ENCODE data around the gene MT1G.
"Not testable (repeated sequence)": the region's sequence is repeated elsewhere in the genome, so short reads cannot be mapped to it uniquely, and the experiment has no call there.

The MT1G gene

DNA sequence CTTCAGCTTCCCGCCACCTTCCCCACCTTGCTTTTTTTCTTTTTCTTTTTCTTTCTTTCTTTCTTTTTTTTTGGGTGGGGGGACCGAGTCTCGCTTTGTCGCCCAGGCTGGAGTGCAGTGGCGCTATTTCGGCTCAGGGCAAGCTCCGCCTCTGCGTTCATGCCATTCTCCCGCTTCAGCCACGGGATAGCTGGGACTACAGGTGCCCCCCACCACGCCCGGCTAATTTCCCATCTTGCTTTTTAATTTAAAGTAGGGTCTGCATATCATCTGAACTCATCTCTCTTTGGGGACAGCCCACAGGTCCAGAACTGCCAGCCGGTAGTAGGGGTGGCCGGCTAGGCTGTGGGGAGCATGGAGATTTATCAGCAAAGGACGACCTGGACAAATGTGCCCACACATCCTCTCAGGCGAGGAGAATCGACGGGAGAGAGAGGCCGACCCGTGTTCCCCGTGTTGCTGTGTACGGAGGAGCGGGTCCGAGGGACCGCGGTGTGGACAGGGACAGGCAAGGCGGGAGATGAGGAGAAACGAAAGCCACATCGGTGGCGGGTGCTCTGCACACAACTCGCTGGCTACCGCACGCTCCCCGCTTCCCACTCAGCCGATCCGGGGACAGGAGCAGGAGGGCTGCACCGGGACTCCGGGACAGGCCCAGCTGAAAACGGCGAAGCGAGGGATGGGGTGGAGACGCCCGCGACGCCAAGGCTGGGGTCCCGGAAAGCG is 33.0 kb downstream of the MT1G start:
- DNase-seq = no peak

DNA sequence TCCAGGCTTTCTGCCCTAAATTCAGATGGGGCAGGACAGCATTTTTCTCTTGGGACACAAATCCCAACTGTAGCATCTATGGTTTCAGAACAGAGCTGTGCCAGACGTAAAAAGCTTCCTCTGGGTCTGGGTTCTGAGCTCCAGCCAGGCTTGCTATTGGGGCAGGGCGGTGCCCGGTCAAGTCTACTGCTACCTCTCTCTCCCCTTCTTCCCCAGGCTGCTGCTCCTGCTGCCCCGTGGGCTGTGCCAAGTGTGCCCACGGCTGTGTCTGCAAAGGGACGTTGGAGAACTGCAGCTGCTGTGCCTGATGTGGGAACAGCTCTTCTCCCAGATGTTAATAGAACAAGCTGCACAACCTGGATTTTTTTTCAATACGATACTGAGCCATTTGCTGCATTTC is 34.3 kb downstream of the MT1G start:
- DNase-seq = no peak

DNA sequence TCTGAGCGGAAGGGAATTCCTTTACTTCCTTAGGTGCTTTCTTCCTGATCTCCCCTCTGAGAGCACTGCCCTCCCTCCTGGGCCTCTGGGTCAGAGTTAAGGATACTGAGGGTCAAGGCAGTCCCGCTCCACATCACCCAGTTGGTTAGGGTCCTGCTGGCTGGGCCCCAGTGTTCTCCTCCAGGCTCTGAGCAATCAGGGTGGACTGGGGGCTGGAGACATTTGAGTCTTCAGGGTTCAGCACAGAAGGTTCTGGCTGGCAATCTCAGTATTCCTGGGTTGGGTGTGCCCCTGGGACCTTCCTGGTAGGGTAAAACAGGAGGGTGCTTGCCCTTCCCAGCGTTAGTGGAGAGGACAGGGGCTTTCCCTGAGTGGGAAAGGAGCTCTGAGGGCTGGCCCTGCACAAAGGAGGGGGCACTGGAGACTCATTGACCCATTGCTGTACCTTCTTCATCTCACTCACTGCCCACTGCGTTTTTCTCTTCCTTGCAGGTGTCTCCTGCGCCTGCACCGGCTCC is 35.0 kb downstream of the MT1G start:
- DNase-seq = no peak

DNA sequence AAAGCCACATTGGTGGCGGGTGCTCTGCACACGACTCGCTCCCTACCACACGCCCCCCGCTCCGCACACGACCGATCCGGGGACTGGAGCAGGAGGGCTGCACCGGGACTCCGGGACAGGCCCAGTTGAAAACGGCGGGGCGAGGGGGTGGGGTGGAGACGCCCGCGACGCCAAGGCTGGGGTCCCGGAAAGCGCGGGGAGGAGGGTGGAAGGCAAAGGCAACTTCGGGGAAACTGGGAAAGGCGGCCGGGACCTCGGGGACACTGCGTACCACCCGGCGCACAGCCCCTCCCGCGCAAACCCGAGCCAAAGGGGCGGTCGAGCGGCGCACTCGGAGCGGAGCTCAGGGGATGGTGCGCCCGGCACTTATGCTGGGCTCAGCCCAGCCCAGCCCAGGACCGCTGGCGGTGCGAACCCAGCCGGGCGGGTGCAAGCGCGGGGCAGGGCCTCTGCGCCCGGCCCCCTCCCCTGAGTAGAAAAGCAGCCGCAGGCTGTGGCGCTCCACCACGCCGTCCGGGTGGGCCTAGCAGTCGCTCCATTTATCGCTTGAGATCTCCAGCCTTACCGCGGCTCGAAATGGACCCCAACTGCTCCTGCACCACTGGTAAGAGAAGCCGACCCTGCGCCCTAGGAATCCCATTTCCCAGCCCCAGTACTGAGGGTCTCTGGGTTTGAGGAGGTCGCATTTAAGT is 35.6 kb downstream of the MT1G start, which contains the start of gene MT1M:
MT1M (plus strand) TSS at position 504 of the 692 bp plus-strand sequence; CDS start at position 577, 73 bp downstream.
- no peak for DNase-seq

DNA sequence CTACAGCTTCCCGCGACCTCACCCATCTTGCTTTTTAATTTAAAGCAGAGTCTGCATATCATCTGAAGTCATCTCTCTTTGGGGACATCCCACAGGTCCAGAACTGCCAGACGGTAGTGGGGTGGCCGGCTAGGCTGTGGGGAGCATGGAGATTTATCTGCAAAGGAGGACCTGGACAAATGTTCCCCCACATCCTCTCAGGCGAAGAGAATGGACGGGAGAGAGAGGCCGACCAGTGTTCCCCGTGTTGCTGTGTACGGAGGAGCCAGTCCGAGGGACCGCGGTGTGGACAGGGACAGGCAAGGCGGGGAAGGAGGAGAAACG is 36.1 kb downstream of the MT1G start:
- no peak for DNase-seq

DNA sequence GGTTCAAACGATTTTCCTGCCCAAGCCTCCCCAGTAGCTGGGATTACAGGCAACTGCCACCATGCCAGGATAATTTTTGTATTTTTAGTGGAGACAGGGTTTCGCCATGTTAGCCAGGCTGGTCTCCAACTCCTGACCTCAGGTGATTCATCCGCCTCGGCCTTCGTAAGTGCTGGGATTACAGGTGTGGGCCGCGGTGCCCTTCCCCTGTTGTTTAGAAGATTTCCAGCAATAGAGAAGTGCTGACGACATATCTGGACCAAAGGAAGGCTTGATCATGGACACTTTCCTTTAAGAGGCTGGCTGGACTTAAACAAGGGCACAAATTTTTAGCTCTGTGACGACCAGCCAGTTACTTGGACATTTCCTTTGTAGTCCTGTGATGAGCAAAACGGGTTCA is 36.7 kb downstream of the MT1G start:
- DNase-seq = no peak

DNA sequence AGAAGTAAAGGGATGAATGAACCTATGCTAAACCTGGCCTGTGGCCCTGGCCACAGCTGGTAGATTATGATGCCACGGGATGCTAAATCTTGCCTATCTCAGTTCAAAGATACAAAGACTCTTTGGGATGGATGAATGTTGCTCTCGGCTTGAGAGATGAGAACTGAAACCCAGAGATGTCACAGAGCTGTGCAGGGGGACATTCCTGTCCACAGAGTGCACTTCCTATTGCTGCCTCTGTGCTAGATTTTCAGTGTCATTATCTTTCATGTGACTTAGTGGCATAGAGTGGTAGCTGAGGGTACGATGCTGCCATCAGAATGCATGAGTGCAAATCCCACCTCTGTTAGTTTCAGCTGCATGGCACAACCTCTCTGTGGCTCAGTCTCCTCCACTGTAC is 37.7 kb downstream of the MT1G start:
- DNase-seq = no peak

DNA sequence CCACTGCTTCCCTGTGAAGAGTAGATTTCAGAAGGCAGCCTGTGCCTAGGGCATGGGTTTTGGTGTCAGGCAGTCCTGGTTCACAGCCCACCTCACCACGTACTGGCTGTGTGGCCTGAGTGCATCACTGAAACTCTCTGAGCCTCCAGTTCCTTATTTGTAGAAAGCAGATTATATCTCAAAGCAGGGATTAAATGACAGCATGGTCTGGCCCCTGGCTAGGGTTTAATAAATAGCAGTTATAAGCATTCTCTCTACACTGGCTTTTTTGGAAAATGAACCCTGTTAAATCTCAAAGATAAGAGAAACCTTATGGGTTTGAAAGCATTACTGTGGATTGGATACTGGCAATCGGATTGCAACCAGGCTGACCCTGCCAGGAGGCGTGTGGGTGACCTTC is 38.3 kb downstream of the MT1G start:
- no peak for DNase-seq

DNA sequence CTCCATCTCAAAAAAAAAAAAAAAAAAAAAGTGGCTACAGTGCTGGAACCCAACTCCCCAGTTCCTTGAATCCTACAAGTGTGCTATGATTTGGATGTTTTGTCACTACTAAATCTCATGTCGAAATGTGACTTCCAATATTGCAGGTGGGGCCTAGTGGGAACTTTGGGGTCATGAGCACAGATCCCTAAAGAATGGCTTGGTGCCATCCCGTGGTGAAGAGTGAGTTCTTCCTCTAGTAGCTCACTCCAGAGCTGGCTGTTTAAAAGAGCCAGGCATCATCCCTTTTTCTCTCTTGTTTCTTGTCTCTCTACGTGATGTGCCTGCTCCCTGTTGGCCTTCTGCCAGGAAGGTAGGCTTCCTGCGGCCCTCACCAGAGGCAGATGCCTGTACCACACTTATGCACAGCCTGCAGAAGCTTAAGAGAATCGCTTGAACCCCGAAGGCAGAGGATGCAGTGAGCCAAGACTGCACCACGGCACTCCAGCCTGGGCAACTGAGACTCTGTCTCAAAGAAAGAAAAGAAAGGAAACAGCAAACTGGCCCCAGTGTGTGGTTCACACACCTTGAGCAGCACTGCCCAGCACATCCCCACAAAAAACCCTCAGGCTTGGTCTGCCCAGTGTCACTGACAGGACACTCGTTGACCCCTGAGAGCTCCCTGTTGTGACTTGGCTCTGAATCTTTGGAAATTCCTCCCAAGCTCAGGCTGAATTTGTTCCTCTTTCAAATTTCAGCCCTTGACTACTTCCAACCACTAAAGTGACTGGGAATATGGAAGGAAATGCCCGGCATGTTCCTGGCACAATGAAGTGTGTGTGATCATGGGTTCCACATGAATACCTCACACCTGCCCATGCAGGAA is 39.1 kb downstream of the MT1G start:
- DNase-seq = no peak

DNA sequence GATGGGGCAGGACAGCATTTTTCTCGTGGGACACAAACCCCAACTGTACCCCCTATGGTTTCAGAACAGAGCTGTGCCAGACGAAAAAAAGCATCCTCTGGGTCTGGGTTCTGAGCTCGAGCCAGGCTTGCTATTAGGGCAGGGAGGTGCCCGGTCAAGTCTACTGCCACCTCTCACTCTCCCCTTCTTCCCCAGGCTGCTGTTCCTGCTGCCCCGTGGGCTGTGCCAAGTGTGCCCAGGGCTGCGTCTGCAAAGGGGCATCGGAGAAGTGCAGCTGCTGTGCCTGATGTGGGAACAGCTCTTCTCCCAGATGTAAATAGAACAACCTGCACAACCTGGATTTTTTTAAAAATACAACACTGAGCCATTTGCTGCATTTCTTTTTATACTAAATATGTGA is 41.2 kb downstream of the MT1G start:
- DNase-seq = no peak

DNA sequence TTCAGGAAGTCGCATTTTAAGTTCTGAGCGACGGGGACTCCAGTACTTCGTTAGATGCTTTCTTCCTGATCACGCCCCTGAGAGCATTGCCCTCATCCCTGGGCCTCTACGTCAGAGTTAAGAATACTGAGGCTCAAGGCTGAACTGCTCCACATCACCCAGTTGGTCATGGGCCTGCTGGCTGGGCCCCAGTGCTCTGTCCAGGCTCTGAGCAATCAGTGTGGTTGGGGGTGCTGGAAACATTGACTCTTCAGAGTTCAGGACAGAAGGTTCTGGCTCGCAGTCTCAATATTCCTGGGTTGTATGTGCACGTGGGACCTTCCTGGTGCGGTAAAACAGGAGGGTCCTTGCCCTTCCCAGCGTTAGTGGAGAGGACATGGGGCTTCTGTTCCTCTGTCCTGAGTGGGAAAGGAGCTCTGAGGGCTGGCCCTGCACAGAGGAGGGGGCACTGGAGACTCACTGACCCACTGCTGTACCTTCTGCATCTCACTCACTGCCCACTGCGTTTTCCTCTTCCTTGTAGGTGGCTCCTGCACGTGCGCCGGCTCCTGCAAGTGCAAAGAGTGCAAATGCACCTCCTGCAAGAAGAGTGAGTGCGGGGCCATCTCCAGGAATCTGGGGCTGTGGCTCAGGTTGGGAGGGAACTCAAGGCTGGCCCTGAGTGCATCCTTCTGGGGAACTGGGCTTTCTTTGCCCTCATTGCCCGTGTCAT is 41.8 kb downstream of the MT1G start:
- no peak for DNase-seq

DNA sequence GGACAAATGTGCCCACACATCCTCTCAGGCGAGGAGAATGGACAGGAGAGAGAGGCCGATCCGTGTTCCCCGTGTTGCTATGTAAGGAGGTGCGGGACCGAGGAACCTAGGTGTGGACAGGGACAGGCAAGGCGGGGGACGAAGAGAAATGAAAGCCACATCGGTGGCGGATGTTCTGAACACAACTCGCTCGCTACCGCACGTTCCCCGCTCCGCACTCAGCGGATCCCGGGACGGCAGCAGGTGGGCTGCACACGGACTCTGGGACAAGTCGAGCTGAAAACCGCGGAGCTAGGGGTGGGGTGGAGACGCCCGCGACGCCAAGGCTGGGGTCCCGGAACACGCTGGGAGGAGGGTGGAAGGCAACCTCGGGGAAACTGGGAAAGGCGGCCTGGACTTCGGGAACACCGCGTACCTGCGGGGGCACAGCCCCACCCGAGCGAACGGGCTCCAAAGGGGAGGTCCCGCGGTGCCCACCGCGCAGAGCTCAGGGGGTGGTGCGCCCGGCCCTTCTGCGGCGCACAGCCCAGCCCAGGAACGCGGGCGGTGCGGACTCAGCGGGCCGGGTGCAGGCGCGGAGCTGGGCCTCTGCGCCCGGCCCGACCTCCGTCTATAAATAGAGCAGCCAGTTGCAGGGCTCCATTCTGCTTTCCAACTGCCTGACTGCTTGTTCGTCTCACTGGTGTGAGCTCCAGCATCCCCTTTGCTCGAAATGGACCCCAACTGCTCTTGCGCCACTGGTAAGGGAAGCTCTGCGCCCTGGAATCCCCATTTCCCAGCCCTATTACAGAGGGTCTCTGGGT is 42.5 kb downstream of the MT1G start, which contains the start of gene MT1E:
MT1E (plus strand) TSS at position 642 of the 803 bp plus-strand sequence; CDS start at position 713, 71 bp downstream.
- DNase-seq = no peak

DNA sequence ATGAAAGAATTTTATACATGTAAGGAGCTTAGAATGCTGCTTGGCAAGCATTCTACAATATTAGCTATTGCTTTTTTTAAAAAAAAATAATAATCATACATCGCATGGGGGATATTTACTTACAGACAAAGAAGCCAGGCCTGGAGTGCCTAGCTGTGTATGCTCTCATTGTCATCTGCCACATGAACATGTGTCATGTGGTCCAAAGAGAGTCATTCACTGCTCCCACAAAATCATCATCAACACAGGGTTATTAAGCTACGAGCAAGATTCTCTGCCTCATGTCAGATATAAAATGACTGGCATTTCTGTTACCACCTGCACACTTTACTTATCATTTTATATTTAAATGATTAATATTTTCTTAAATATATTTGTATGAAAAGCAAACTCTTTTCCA is 44.2 kb downstream of the MT1G start:
- no peak for DNase-seq

DNA sequence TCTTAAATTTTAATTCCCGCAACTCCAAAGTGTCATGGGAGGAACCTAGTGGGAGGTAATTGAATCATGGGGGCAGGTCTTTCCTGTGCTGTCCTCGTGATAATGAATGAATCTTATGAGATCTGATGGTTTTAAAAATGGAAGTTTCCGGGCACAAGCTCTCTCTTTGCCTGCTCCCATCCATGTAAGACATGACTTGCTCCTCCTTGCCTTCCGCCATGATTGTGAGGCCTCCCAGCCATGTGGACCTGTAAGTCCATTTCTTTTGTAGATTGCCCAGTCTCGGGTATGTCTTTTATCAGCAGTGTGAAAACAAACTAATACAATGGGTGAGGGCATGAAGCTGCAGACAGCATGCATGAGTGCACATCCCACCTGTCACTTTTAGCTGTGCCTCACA is 44.7 kb downstream of the MT1G start:
- not testable (repeated sequence) for DNase-seq

DNA sequence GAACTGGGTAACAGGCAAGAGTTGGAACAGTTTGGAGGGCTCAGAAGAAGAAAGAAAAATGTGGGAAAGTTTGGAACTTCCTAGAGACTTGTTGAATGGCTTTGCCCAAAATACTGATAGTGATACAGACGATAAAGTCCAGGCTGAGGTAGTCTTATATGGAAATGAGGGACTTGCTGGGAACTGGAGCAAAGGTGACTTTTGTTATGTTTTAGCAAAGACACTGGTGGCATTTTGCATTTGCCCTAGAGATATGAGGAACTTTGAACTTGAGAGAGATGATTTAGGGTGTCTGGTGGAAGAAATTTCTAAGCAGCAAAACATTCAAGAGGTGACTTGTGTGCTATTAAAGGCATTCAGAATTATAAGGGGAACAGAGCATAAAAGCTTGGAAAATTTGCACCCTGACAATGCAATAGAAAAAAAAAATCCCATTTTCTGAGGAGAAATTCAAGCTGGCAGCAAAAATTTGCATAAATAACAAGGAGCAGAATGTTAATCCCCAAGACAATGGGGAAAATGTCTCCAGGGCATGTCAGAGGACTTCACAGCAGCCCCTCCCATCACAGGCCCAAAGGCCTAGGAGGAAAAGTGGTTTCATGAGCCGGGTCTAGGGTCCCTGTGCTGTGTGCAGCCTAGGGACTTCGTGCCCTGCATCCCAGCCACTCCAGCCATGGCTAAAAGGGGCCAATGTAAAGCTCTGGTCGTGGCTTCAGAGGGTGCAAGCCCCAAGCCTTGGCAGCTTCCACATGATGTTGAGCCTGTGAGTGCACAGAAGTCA is 46.0 kb downstream of the MT1G start:
- not testable (repeated sequence) for DNase-seq

DNA sequence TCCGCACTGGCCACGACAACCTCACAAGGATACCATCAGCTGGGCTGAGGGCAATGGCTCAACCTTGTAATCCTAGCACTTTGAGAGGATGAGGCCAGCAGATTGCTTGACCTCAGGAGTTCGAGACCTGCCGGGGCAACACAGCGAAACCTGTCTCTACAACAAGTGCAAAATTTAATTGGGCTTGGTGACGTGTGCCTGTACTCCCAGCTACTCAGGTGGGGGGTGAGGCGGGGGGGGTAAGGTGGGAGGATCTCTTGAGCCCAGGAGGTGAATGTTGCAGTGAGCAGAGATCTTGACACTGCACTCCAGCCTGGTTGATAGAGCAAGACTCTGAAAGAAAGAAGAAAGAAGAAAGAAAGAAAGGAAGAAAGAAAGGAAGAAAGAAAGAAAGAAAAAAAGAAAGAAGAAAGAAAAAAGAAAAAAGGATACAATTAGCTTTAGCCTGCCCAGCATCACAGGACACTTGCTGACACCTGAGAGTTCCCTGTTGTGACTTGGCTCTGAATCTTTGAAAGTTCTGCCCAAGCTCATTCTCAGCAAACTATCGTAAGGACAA is 47.4 kb downstream of the MT1G start:
- DNase-seq = no peak

DNA sequence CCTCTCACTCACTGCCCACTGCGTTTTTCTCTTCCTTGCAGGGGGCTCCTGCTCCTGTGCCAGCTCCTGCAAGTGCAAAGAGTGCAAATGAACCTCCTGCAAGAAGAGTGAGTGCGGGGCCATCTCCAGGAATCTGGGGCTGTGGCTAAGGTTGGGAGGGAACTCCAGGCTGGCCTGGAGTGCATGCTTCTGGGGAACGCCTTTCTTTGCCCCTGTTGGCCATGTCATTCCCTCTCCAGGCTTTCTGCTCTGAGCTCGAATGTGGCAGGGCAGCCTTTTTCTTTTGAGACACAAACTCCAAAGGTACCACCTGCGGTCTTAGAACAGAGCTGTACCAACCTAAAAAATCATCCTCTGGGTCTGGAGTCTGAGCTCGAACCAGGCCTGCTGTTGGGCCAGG is 49.7 kb downstream of the MT1G start:
- no peak for DNase-seq

DNA sequence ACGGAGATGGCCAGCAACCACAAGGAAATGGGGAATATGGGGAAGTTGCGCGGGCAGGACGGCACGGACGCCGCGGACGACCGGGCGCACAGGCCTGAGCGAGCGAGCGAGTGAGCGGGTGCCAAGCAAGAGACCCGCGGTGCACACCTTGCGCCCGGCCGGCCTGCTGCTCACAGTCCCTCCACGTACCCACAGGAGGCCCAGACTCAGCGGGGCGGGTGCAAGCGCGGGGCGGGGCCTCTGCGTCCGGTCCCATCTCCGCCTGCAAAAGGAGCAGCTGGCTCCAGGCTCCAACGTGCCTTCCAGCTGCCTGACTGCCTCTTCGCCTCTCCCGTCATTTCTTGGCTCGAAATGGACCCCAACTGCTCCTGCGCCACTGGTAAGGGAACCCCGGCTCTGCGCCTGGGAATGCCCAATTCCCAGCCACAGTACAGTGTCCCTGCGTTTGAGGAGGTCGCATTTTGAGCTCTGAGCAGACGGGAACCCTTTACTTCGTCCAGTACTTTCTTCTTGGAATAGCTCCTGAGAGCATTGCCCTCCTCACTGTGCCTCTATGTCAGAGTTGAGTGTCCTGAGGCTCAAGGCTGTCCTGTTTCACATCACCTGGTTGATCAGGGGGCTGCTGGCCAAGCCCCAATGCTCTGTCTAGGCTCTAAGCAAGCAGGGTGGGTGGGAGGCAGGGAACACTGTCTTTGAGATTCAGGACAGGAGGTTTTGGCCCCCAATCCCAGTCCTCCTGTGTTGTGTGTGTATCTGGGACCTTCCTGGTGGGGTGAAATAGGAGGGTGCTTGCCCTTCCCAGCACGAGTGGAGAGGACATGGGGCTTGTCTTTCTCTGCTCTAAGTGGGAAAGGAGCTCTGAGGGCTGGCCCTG is 50.4 kb downstream of the MT1G start:
- DNase-seq = no peak
